GM21717 (cell line): ENCODE measurements around the gene VPS8.

Source experiments
- ATAC-seq: cut with Tn5 transposase; IDR thresholded peaks from one replicate; pipeline ENCODE4 v1.9.1; 2021; ENCODE audit warnings: mild to moderate bottlenecking, moderate library complexity; ENCODE audit not compliant: unreplicated experiment

Gene VPS8

GRCh38 chr3:184780981-184781515 is 30.9 kb upstream of the VPS8 start:
- ATAC-seq: no peak

- ATAC-seq: no peak
These were observed 30.2 kb upstream of the VPS8 start for GRCh38 chr3:184781801-184782200.

GRCh38 chr3:184783319-184783718 is 28.6 kb upstream of the VPS8 start:
- ATAC-seq: no peak

GRCh38 chr3:184784731-184785500 is 27.1 kb upstream of the VPS8 start:
- no peak for ATAC-seq

- no peak for ATAC-seq
These were observed 26.1 kb upstream of the VPS8 start for GRCh38 chr3:184785890-184786279.

GRCh38 chr3:184786280-184786941 is 25.6 kb upstream of the VPS8 start:
- ATAC-seq: no peak

- no peak for ATAC-seq
These were observed 23.2 kb upstream of the VPS8 start for GRCh38 chr3:184788751-184789150.

GRCh38 chr3:184789314-184789998 is 22.5 kb upstream of the VPS8 start:
- ATAC-seq: no peak

- no peak for ATAC-seq
These were observed 20.8 kb upstream of the VPS8 start for GRCh38 chr3:184791171-184791570.

GRCh38 chr3:184795522-184796190 is 16.3 kb upstream of the VPS8 start:
- ATAC-seq: no peak

- ATAC-seq: no peak
These were observed 15.4 kb upstream of the VPS8 start for GRCh38 chr3:184796551-184796950.

- ATAC-seq: no peak
These were observed 15.0 kb upstream of the VPS8 start for GRCh38 chr3:184796954-184797353.

- no peak for ATAC-seq
These were observed 13.8 kb upstream of the VPS8 start for GRCh38 chr3:184798120-184798519.

- no peak for ATAC-seq
These were observed 11.5 kb upstream of the VPS8 start for GRCh38 chr3:184800349-184800930.

GRCh38 chr3:184801241-184801785 is 10.7 kb upstream of the VPS8 start:
- no peak for ATAC-seq

- ATAC-seq: no peak
These were observed 9.8 kb upstream of the VPS8 start for GRCh38 chr3:184802150-184802549.

- ATAC-seq: no peak
These were observed 7.2 kb upstream of the VPS8 start for GRCh38 chr3:184804801-184805200.

GRCh38 chr3:184805351-184806038 is 6.5 kb upstream of the VPS8 start:
- ATAC-seq: no peak

GRCh38 chr3:184806567-184807271 is 5.2 kb upstream of the VPS8 start:
- no peak for ATAC-seq
